Natural killer cell (primary cell): ENCODE measurements around the gene ANKRD66. TPM values are rescaled to one million over a fixed set of nuclear protein-coding genes. Genes with fewer than 3 reads are reported as not detected.

Source experiments
- ATAC-seq, 3 donors: fragments of 150-1000 bp in 2 of 3; fragments of 200-7000 bp in 1 of 3; cut with Tn5 transposase; 1 replicate in 1 of 3; 2 replicates in 2 of 3; pipeline ENCODE4 v1.10.0; 2021; ENCODE audit warnings: mild to moderate bottlenecking in 2 of 3, moderate library complexity in 2 of 3
- DNase-seq, 2 donors: peaks; one replicate each; pipeline versions ENCODE4 v3.0.0 to v3.0.0-alpha.2; 2013 to 2021; ENCODE audit warnings: mixed read lengths in 1 of 2
- H3K27ac ChIP-seq: one replicate; pipeline ENCODE4 v1.5.1; 2013; ENCODE audit warnings: mild to moderate bottlenecking, low read length
- H3K27me3 ChIP-seq: one replicate; pipeline ENCODE4 v1.6.1; 2013; ENCODE audit warnings: low read length; ENCODE audit not compliant: control insufficient read depth, insufficient read depth
- H3K36me3 ChIP-seq: one replicate; pipeline ENCODE4 v1.6.1; 2013; ENCODE audit warnings: low read length; ENCODE audit not compliant: control insufficient read depth, insufficient read depth
- H3K4me1 ChIP-seq: one replicate; pipeline ENCODE4 v1.6.1; 2013; ENCODE audit warnings: low read length; ENCODE audit not compliant: control insufficient read depth, insufficient read depth
- H3K4me3 ChIP-seq: one replicate; pipeline ENCODE4 v1.5.1; 2013; ENCODE audit warnings: low read length
- H3K9me3 ChIP-seq: one replicate; pipeline ENCODE4 v1.6.1; 2013; ENCODE audit warnings: low read length; ENCODE audit not compliant: control insufficient read depth, insufficient read depth
- H3K27ac Mint-ChIP-seq, 2 donors: one replicate each; pipeline ENCODE4 v1.8.0; 2022; ENCODE audit warnings: mild to moderate bottlenecking in 2 of 2, mixed read lengths in 2 of 2, moderate library complexity in 1 of 2
- H3K27me3 Mint-ChIP-seq, 2 donors: one replicate each; pipeline ENCODE4 v1.8.0; 2022; ENCODE audit warnings: low read depth in 2 of 2, mixed read lengths in 2 of 2
- H3K36me3 Mint-ChIP-seq: one replicate; pipeline ENCODE4 v1.8.0; 2022; ENCODE audit warnings: mixed read lengths
- H3K4me1 Mint-ChIP-seq, 2 donors: one replicate each; pipeline ENCODE4 v1.8.0; 2022; ENCODE audit warnings: mixed read lengths in 2 of 2
- H3K4me3 Mint-ChIP-seq: one replicate; pipeline ENCODE4 v1.8.0; 2022; ENCODE audit warnings: mild to moderate bottlenecking, moderate library complexity, mixed read lengths
- H3K9me3 Mint-ChIP-seq, 2 donors: one replicate each; pipeline ENCODE4 v1.8.0; 2022; ENCODE audit warnings: mixed read lengths in 2 of 2
- CTCF ChIP-seq: fragments of 200-600 bp; IDR thresholded peaks from one replicate; pipeline ENCODE4 v1.8.0; 2022; ENCODE audit warnings: antibody characterized with exemption
- WGBS: methylation state at CpG from one replicate; pipeline ENCODE4 v1.1.7; 2013; ENCODE audit warnings: missing lambda C conversion rate; ENCODE audit not compliant: insufficient coverage; 5-methylcytosine and 5-hydroxymethylcytosine counted together
- intact Hi-C: fragments of 100-400 bp; cut with micrococcal nuclease; formaldehyde crosslinking; loops from one replicate; pipeline ENCODE4 v1.14.2; 2022
- total RNA-seq, 4 donors: library from RNA; stranded (reverse); fragments of 120-200 nt in 1 of 4; gene quantifications; one replicate each; pipeline versions ENCODE4 v1.2.3 to v1.2.4, GENCODE V29; 2013 to 2022

Gene ANKRD66
- total RNA-seq, 3 donors from 2014 or later (not counting 1 experiment from before 2014, with no cell fraction given) = not detected

DNA sequence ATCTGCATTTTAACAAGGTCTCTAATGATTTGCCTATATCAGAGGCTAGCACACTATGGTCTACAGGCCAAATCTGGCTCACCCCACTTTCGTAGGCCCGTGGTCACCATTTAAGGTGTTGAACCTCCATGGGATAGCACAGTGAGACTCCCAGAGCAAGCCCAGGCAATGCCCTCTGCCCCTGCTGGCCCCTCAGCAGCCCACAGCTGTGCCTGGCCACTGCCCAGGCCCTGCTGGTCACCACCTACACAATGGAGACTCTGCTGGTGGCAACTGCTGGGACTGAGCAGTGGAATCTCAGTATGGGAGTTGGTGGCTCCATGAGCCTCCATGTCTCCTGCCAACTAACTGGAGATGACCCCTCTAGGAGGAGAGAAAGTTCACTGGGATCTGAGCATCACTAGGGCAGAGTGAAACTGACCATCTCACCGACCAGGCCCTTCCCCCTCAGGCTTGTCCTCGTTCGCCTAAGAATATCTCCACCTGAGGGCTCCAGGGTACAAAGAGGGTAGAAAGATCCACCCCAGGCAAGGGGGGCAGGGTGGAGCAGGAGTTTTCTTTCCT is 2.3 kb downstream of the ANKRD66 start:
- no peaks in the 10 kb centered on the region for H3K4me1 ChIP-seq
- no peak for TF ChIP-seq CTCF
- no peak overlapping the region for H3K4me3 ChIP-seq
- ATAC-seq (no peak), DNase-seq (no peak)
- Mint-ChIP-seq H3K27ac (no peak overlapping the region), H3K36me3 (no peaks in the 10 kb centered on the region), H3K9me3 (peaks cover 2 to 4% of the 10 kb centered on the region in 2 donors), H3K4me3 (no peak overlapping the region), H3K27me3 (peaks cover 12 to 24% of the 10 kb centered on the region in 2 donors), H3K4me1 (no peaks in the 10 kb centered on the region)
- no peaks in the 10 kb centered on the region for H3K27me3 ChIP-seq
- H3K27ac ChIP-seq = no peak overlapping the region
- H3K36me3 ChIP-seq = no peaks in the 10 kb centered on the region
- H3K9me3 ChIP-seq = no peaks in the 10 kb centered on the region
- intact Hi-C loops = no loop called here
- WGBS = 85% methylated on average over 3 of the region's 5 CpGs

- Histone ChIP-seq H3K4me1 (no peaks in the 10 kb centered on the region), H3K9me3 (no peaks in the 10 kb centered on the region), H3K27ac (no peak overlapping the region), H3K36me3 (no peaks in the 10 kb centered on the region), H3K4me3 (no peak overlapping the region), H3K27me3 (no peaks in the 10 kb centered on the region)
- ATAC-seq (no peak), DNase-seq (no peak)
- no peak for TF ChIP-seq CTCF
- Mint-ChIP-seq H3K4me1 (no peaks in the 10 kb centered on the region), H3K36me3 (no peaks in the 10 kb centered on the region), H3K27ac (no peak overlapping the region), H3K9me3 (peaks cover 0 to 4% of the 10 kb centered on the region in 2 donors), H3K27me3 (peaks cover 12 to 19% of the 10 kb centered on the region in 2 donors), H3K4me3 (no peak overlapping the region)
- WGBS = 93% methylated on average over 5 of the region's 5 CpGs
- intact Hi-C loops = no loop called here
Measured at GRCh38 chr6:46749731-46750130, 3.0 kb downstream of the ANKRD66 start.

DNA sequence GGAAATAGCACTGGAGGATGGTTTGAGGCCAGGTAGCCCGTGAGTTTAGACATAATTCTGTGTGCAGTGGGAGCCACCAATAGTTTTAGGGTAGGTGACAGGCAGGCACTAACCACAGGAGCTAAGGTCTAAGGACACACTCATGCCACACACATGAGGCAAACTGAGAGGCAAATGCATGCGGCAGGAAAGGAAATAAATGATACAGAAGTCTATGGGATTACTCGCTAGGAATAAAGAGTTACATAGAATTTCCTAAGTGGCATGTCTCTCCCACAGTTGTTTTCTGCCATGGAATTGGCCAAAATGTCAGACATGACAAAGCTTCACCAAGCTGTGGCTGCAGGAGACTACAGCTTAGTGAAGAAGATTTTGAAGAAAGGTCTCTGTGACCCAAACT is 4.9 kb downstream of the ANKRD66 start:
- Mint-ChIP-seq H3K27me3 (peaks cover 3 to 6% of the 10 kb centered on the region in 2 donors), H3K4me1 (no peaks in the 10 kb centered on the region), H3K4me3 (no peak overlapping the region), H3K27ac (no peak overlapping the region), H3K9me3 (no peaks in the 10 kb centered on the region), H3K36me3 (no peaks in the 10 kb centered on the region)
- intact Hi-C loops = no loop called here
- Histone ChIP-seq H3K9me3 (no peaks in the 10 kb centered on the region), H3K4me1 (no peaks in the 10 kb centered on the region), H3K27me3 (no peaks in the 10 kb centered on the region), H3K27ac (no peak overlapping the region), H3K4me3 (no peak overlapping the region), H3K36me3 (no peaks in the 10 kb centered on the region)
- DNase-seq (no peak), ATAC-seq (no peak)
- WGBS = 90% methylated on average over 3 of the region's 3 CpGs
- no peak for TF ChIP-seq CTCF

DNA sequence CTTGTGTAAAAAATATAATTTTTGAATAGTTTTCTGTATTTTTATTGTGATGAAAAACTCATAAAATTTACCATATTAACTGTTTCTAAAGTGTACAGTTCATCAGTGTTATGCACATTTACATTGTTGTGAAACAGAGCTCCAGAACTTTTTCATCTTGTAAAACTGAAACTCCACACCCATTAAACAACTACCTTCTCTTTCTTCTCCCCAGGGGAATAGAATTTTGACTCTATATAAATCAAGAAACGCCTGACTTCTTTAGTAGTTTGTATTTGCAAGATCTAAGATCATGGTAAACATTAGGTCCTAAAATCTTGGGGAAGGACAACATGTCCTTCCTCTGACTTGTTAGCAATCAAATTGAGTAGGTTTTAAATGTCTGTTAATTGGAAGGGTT is 9.1 kb downstream of the ANKRD66 start:
- Mint-ChIP-seq H3K27me3 (peaks cover 0 to 6% of the 10 kb centered on the region in 2 donors), H3K4me1 (no peaks in the 10 kb centered on the region), H3K27ac (no peak overlapping the region), H3K4me3 (no peak overlapping the region), H3K36me3 (no peaks in the 10 kb centered on the region), H3K9me3 (no peaks in the 10 kb centered on the region)
- Histone ChIP-seq H3K27me3 (no peaks in the 10 kb centered on the region), H3K36me3 (no peaks in the 10 kb centered on the region), H3K9me3 (no peaks in the 10 kb centered on the region), H3K4me3 (no peak overlapping the region), H3K4me1 (no peaks in the 10 kb centered on the region), H3K27ac (no peak overlapping the region)
- intact Hi-C loops = no loop called here
- DNase-seq = no peak
- ATAC-seq = no peak
- 67% methylated on average over 1 of the region's 1 CpG for WGBS
- no peak for TF ChIP-seq CTCF
